Esophagus squamous epithelium (tissue), 5 donors: ENCODE data around the gene CACNB1. TPM values are rescaled to one million over a fixed set of nuclear protein-coding genes. Genes with fewer than 3 reads are reported as not detected.

Experiments
- DNase-seq: peaks from one replicate; lab custom pipeline; 2025; lab: John Stamatoyannopoulos, UW
- H3K27ac ChIP-seq, 4 donors: fragments of 200-600 bp; sonication (generic); one replicate each; pipeline ENCODE4 v1.5.1; 2016 to 2019; ENCODE audit warnings: mild to moderate bottlenecking in 1 of 4
- H3K27me3 ChIP-seq, 4 donors: fragments of 200-600 bp; sonication (generic); 1 replicate in 3 of 4; 2 replicates in 1 of 4; pipeline versions ENCODE4 v1.5.1 to v1.6.0; 2017 to 2021; ENCODE audit warnings: antibody characterized with exemption in 1 of 4
- H3K36me3 ChIP-seq, 3 donors: fragments of 200-600 bp; sonication (generic); one replicate each; pipeline ENCODE4 v1.5.1; 2016 to 2019
- H3K4me1 ChIP-seq, 3 donors: fragments of 200-600 bp; sonication (generic); one replicate each; pipeline ENCODE4 v1.5.1; 2017 to 2019
- H3K4me3 ChIP-seq, 4 donors: fragments of 200-600 bp; sonication (generic); 1 replicate in 3 of 4; 2 replicates in 1 of 4; pipeline ENCODE4 v1.5.1; 2016 to 2019; ENCODE audit warnings: mild to moderate bottlenecking in 2 of 4, moderate library complexity in 1 of 4
- H3K9me3 ChIP-seq, 3 donors: fragments of 200-600 bp; sonication (generic); one replicate each; pipeline ENCODE4 v1.5.1; 2016 to 2019
- POLR2A ChIP-seq, 4 donors: fragments of 450-650 bp; IDR thresholded peaks; one replicate each; pipeline ENCODE4 v1.6.1; 2017; ENCODE audit warnings: antibody characterized with exemption in 4 of 4, mild to moderate bottlenecking in 4 of 4, moderate library complexity in 3 of 4
- WGBS, 2 donors: methylation state at CpG; one replicate each; pipeline ENCODE4 v1.1.5; 2018; 5-methylcytosine and 5-hydroxymethylcytosine counted together
- intact Hi-C: fragments of 100-400 bp; cut with DNase I; formaldehyde crosslinking; loops from one replicate; pipeline ENCODE4 v1.15.0; 2022
- total RNA-seq, 4 donors: library from RNA; depleted of rRNA; stranded (reverse); fragments of >200 nt; gene quantifications; one replicate each; pipeline ENCODE4 v1.1.0, GENCODE V29; 2016
- TF ChIP-seq, protein P1 (sequence below), 6 experiments: fragments of 450-650 bp in 4 of 6; fragments of 200-600 bp in 2 of 6; sonication (generic) in 2 of 6; IDR thresholded peaks; one replicate each; pipeline ENCODE4 v1.5.1; 2016 to 2019; ENCODE audit warnings: antibody characterized with exemption in 6 of 6, mild to moderate bottlenecking in 4 of 6, moderate library complexity in 4 of 6
- donor health status: DM: yes; HTN: yes; CAD: no.

The CACNB1 gene
- total RNA-seq, 4 donors from 2014 or later: 0.53 to 3.6 (median 0.99) TPM

DNA sequence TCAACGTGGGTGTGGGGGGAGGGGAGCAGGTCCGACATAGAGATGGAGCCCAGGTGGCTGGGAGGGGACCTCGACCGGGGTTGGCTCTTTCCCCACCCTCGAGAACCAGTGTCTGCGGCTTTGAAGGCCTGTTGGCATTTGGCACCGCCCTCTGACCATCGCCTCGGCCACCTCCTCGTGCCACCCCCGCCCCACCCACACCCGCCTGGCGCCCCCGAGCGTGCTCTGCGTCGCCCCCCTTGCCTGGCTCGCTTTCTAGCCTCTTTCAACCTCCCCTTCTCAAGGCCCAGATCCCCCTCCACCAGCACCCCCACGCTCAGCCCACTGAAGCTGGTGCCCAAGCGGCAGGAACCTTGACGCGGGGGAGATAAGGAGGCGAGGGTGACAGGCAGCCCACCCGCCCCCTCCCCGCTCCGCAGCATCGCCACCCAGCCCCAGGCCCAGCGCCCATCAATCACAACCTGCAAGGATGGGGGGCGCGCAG is 619 bp downstream of the CACNB1 start:
- intact Hi-C loops: no loop called here
- WGBS, 2 donors: 0% methylated on average over 9 of the region's 30 CpGs; no CpG with 5 or more reads in 1 of the 2 donors
- H3K36me3 ChIP-seq: peaks cover under 1 to 28% (median 2%) of the 10 kb centered on the region in 3 donors
- peaks cover 39 to 71% (median 47%) of the 10 kb centered on the region in 3 donors for H3K4me1 ChIP-seq
- H3K27ac ChIP-seq: peak overlapping the region; percentile 74 to 97 (median 88)
- no peak for DNase-seq
- TF ChIP-seq POLR2A (IDR thresholded peaks at IDR 0.05): no peak
- TF ChIP-seq, protein P1, sequence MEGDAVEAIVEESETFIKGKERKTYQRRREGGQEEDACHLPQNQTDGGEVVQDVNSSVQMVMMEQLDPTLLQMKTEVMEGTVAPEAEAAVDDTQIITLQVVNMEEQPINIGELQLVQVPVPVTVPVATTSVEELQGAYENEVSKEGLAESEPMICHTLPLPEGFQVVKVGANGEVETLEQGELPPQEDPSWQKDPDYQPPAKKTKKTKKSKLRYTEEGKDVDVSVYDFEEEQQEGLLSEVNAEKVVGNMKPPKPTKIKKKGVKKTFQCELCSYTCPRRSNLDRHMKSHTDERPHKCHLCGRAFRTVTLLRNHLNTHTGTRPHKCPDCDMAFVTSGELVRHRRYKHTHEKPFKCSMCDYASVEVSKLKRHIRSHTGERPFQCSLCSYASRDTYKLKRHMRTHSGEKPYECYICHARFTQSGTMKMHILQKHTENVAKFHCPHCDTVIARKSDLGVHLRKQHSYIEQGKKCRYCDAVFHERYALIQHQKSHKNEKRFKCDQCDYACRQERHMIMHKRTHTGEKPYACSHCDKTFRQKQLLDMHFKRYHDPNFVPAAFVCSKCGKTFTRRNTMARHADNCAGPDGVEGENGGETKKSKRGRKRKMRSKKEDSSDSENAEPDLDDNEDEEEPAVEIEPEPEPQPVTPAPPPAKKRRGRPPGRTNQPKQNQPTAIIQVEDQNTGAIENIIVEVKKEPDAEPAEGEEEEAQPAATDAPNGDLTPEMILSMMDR (IDR thresholded peaks at IDR 0.05): no peak
- no peaks in the 10 kb centered on the region for H3K9me3 ChIP-seq
- peak overlapping the region; percentile 50 to 84 (median 74) for H3K4me3 ChIP-seq
- no peaks in the 10 kb centered on the region for H3K27me3 ChIP-seq

- 47 to 58% methylated on average over 4 to 5 of the region's 8 CpGs for WGBS, 2 donors
- peak overlapping the region in 3 of 4 donors; percentile 81 to 97 (median 95) for H3K27ac ChIP-seq
- no peak for DNase-seq
- H3K4me1 ChIP-seq: peaks cover 34 to 66% (median 42%) of the 10 kb centered on the region in 3 donors
- H3K4me3 ChIP-seq: peak overlapping the region; percentile 50 to 84 (median 74)
- no peak for TF ChIP-seq POLR2A (IDR thresholded peaks at IDR 0.05)
- TF ChIP-seq, protein P1 (IDR thresholded peaks at IDR 0.05): no peak
- H3K27me3 ChIP-seq: no peaks in the 10 kb centered on the region
- intact Hi-C loops: no loop called here
- no peaks in the 10 kb centered on the region for H3K9me3 ChIP-seq
- H3K36me3 ChIP-seq: peaks cover 0 to 28% (median 0%) of the 10 kb centered on the region in 3 donors
Measured at GRCh38 chr17:39196241-39196807, 1.1 kb downstream of the CACNB1 start.

GRCh38 chr17:39195568-39196160 is 1.8 kb downstream of the CACNB1 start:
- Histone ChIP-seq H3K27ac (peak overlapping the region in 3 of 4 donors; percentile 81 to 97 (median 95)), H3K27me3 (no peaks in the 10 kb centered on the region), H3K9me3 (no peaks in the 10 kb centered on the region), H3K4me1 (peaks cover 29 to 59% (median 36%) of the 10 kb centered on the region in 3 donors), H3K36me3 (peaks cover 0 to 32% (median 0%) of the 10 kb centered on the region in 3 donors), H3K4me3 (peak overlapping the region in 2 of 4 donors; percentile 78 to 84)
- DNase-seq: no peak
- TF ChIP-seq, protein P1 (IDR thresholded peaks at IDR 0.05): no peak
- no peak for TF ChIP-seq POLR2A (IDR thresholded peaks at IDR 0.05)
- intact Hi-C loops: no loop called here
- 47 to 64% methylated on average over 6 to 7 of the region's 8 CpGs for WGBS, 2 donors

DNA sequence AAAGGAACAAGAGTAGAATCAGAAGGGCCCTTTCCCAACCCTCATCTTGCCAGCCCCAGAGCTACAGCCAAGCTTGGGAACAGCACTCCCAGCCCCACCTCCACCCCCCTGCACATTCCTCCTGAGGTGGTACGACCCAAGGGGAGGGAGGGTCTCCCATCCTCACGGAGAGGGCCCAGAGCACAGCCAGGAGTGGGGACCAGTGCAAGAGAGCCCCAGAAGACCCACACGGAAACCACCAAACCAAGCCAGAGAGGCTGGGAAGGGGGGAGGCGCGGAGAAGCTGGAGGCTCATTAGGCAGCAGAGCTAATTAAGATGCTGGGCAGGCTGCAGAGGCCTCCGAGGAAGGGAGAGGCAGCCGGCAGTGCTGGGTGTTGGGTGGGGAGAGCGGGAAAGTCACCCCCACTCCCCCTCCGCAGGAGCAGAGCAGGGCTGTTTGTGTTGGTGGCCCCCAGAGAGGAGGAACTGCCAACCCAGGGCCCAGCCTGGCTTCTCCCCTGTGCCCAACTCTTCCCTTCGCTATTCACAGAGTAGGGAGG is 2.4 kb downstream of the CACNB1 start:
- intact Hi-C loops: no loop called here
- peak overlapping the region in 3 of 4 donors; percentile 6 to 97 (median 95) for H3K27ac ChIP-seq
- no peaks in the 10 kb centered on the region for H3K9me3 ChIP-seq
- no peak overlapping the region for H3K4me3 ChIP-seq
- TF ChIP-seq POLR2A (IDR thresholded peaks at IDR 0.05): no peak
- TF ChIP-seq, protein P1 (IDR thresholded peaks at IDR 0.05): no peak
- H3K4me1 ChIP-seq: peaks cover 29 to 58% (median 36%) of the 10 kb centered on the region in 3 donors
- 77 to 93% methylated on average over 3 to 8 of the region's 10 CpGs for WGBS, 2 donors
- no peaks in the 10 kb centered on the region for H3K27me3 ChIP-seq
- peaks cover 0 to 39% (median 0%) of the 10 kb centered on the region in 3 donors for H3K36me3 ChIP-seq
- DNase-seq: no peak
